NCI-H2029 (cell line): ENCODE data around the gene ABTB2.

Source experiments
- DNase-seq: peaks from one replicate; lab custom pipeline; 2025; lab: John Stamatoyannopoulos, UW

Gene ABTB2

DNA sequence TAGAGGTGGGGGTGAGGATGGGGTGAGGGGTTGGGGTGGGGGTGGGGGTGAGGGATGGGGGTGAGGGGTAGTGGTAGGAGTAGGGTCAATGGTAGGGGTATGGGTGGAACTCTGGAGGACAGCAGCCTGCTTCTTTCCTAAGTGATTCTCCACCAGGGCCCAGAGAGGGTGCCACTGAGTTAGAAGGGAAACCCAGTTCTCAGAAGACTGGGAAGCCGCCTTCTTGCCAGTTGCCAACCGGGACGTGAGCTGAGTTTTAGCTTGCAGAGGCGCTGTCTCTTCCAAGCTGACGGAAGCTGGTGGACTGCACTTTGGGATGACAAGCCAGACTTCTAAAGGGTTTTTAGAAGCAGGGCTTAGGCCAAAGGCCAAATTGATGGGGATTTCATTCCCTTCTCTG is 148.0 kb downstream of the ABTB2 start:
- no peak for DNase-seq

- no peak for DNase-seq
Measured at GRCh38 chr11:34208266-34209135, 149.3 kb downstream of the ABTB2 start.

DNA sequence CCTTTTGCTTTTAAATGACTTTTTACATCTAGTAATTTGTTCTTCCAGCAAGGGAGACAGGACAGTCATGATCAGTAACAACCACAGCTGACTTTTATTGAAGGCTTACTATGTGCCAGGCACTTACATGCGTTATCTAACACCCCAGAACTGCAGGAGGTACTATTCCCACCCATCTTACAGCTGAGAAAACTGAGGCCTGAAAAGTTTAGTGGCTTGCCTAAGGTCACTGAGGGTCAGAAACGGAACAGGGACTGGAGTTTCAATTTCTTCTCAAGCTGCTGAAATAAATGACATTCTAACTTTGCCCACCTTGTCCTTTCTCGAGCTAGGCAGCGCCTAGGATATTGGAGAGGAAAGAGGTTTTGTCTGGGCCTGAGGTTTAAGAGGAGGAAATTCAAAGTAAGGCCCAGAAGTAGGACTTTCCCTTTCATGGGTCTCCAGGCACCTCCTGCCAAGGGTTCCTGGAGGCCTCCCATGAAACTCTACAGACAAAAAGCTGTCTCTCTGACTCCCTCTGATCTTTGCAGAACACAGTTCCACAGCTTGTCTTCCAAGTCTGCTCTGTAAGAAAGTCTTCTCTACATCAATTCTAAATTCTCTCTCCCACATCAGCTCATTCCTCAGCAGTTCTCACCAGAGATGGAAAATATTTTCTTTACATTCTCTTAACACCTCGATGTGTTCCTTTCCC is 150.2 kb downstream of the ABTB2 start:
- DNase-seq = no peak

DNA sequence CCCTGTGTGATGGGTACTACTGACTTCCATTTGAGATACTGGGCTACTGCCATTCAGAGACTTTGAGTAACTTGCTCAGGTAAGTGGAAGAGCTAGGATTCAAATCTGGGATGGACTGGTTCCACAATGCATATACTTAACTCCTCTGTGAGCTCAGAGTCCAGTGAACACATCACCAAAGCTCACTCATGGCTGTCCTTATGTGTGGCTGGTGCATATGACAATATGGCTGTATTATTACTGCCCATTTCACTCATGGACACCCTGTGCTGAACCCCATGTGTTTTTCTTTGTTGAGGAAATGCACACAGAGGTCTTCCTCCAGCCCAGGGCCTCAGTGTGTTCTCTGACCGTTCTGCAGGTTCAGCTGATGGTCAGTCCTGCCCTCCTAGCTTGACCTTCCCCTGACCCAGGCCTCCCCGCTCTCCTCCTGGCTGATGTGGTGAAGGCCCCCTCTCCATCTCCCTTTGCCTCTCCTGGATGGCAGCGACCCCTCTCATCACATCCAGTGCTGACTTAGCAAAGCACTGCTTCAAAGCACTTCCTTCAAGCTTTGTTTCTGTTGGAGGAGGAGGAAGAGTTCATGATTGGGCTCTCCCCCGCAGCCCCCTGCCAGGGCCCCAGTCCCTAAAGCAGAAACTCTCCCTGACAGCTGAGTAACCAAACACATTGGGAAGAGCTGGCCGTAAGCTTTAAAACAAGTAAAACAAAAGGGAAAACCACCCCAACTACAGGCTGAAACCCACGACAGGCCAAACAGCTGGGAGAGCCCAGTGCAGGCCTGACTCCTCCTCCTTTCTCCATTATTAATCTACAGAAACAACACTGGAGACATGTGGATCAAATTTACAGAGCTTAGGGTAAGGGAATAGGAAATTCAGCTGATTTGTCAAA is 151.2 kb downstream of the ABTB2 start:
- DNase-seq = no peak

DNA sequence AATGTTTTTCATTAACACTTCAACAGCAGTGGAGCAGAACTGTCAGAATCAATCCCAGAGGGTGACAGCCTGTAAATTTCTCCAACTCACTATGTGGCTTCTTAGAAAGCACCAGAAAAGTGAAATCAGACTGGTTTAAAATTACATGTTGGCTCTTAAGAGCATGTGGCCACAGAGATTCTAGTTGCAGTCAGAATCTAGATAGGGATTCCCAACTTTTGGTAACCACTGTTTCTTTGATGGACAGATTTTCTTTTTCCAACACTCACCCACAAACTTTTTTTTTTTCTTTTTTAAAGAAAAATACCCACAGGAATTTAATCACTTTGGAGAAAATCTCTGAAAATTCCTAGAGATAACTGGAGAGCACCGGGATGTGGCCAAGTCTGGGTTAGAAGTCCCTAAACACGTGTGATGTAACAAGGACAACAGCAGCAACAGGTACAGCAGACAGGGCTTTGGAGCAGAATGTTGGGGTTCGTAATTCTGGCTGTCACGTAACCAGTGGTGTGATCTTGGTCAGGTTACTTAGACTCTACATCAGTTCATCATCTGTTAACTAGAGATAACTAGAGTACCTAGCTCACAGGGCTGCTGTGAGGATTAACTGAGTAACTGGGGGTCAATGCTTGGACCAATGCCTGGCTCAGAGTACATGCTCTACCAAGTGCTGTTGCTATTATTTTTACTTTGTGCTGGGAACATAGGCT is 152.3 kb downstream of the ABTB2 start:
- no peak for DNase-seq

DNA sequence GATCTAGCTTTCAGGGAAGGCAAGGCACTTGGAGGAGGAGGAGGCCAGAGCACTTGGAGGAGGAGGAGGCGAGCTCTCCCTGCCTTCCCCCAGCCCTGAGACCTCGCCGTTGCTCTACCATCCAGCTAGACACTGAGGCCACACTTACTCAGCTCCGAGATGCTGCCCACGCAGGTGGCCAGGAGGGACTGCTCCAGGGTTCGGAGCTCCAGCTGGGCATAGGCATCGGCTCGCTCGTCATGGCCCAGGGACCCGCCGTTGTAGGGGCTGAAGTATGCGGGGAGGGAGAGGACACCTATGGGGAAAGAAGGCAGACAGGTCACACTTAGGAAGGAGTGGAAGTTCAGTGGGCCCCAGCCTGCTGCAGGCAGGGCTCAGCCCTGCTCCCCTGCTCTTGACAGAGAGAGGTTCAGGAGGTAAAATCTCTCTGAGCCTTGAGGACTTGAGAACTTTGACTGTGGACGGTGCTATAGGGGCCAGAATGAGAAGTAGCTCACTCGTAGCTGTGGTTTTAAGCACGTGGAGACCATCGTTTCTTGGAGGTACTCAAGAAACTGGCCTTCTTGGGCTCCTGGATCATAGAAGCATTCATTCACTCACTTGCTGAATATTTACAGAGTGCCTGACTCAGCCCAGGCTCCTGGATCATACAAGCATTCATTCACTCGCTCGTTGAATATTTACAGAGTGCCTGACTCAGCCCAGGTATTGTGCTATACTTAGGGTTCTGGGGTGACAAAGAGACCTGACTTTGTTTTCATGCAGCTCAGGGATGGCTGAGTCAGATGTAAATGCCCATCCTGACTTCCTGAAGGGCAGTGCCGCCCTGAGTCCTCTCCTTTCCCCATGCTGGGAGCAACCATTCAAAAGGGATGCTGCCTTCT is 153.2 kb downstream of the ABTB2 start:
- DNase-seq = no peak

DNA sequence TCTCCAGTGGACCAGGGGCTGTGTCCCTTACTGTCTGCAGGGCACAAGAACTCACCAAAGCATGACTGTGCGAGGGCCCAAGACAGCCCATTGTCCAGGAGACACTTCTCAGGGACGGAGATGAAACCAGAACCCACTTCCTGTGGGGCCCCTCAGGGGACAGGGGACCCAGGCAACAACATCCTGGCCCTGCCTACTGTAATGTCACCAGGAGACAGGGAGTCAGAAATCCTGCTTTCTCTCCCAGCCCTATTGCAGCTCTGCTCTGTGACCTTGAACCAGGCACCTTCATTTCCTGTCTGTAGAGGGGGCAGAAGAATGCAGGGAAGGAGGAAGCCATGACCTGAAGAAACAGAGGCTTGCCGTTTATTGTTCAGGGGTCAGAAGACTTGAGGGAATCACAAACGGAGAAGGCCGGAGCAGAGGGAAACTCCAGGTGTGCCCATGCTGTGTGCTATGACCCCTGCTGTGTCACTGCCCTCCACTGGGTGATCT is 154.4 kb downstream of the ABTB2 start:
- no peak for DNase-seq

DNA sequence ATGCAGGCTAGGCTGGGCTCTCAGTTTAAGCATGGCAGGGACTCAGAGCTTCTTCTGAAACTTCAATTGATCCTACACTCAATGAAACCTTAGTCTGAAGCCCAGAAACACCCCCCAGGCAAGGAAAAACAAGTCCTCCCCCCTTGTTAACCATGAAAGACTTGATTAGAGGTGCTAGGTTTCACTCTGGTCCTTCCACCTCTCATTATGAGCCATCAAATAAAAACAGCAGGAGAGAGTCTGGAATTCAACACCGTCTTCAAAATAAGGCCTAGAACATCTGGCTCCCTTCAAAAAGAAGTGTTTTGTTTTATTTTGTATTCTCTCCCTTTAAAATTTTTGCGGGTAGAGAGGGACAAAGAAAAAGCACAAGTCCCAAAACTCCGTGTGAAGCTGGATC is 156.7 kb downstream of the ABTB2 start:
- no peak for DNase-seq

DNA sequence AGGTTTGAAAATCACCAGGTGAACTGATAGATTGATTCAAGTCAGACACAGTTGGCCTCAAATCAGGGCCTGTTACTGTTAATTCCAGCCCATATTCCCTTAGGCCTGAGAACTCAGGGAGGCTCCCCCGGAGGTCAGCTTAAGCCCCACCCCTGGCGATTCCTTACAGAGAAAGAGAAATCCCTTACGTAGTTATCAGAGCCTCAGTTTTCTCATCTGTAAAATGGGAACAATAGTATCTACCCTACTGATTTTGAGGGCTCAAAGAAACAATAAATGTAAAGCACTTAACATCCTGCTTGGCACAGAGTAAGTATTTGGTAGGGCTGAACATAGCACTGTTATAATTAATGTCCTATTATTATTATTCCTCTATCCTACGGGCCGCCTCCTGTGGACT is 158.3 kb downstream of the ABTB2 start:
- DNase-seq = no peak

- no peak for DNase-seq
Measured at GRCh38 chr11:34198523-34198922, 159.3 kb downstream of the ABTB2 start.

DNA sequence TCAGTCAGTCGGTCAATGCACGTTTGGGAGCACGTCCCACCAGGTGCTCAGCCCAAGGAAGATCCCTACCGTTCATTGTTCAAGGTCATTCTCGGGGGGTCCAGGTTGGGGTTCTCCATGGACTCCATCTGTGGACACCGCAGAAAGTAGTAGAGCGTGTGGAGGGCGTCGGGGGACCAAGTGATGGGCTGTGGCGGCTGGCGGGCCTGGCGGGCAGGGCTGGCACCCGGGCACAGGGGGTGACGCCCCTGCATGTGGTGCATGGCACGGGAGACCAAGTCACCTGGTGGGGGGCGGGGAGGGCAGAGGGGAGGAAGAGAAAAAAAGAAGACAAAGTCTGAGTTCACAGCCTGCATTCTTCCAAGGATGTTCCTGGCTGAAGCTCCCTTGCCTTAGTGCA is 160.6 kb downstream of the ABTB2 start:
- no peak for DNase-seq

DNA sequence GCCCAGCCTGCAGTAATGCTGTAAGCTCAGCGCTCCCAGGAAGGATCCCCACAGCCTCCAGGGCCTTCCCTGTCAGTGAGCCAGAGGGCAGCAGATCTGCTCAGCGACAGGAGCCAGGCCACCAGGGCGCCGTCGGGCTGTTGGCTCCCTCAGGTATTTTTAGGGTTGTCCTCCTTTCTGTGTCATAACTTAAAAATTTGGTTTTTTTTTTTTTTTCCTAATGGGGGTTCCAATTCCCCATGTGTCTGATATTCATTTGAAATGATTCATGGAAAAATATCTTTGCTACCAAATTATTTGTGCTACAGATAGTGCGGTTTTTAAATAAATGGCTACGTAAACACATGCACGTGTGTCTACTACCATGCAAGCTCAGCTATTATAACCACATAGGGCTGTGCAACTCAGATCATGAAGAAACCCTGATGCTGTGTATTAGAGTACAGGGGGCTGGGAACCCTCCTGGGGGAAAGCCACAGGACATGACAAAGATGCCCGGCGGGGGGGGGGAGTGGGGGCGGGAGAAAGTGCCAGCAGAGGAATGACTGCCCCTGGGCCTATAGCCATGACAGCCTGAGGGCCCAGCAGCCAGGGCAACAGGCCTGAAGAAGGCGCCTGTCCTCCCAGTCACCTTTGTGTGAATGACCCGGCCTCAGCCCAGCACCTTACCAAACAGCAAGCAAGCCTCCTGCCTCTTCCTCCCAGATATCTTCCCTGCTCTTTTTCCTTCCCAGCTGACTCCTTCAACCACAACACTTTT is 163.1 kb downstream of the ABTB2 start:
- no peak for DNase-seq

GRCh38 chr11:34192481-34193401 is 165.1 kb downstream of the ABTB2 start:
- no peak for DNase-seq

DNA sequence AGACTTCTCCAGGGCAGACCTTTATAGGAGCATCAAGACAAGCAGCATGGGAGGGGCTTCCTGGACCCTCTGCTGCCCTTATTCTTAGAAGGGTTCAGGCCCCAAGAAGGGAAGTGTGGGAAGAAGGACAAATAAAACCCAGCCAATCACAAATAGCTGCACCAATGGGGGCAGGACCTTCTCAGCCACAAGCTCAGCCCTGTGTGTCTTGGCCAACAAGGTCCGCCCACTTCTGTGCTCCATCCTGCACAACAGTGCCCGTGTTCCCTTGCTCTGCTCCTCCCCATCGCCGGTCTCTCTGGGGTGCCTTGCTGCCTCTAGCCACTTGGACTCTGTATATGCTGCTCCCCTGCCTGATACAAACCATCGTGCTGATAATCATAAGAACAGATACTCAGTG is 166.2 kb downstream of the ABTB2 start:
- DNase-seq = no peak

DNA sequence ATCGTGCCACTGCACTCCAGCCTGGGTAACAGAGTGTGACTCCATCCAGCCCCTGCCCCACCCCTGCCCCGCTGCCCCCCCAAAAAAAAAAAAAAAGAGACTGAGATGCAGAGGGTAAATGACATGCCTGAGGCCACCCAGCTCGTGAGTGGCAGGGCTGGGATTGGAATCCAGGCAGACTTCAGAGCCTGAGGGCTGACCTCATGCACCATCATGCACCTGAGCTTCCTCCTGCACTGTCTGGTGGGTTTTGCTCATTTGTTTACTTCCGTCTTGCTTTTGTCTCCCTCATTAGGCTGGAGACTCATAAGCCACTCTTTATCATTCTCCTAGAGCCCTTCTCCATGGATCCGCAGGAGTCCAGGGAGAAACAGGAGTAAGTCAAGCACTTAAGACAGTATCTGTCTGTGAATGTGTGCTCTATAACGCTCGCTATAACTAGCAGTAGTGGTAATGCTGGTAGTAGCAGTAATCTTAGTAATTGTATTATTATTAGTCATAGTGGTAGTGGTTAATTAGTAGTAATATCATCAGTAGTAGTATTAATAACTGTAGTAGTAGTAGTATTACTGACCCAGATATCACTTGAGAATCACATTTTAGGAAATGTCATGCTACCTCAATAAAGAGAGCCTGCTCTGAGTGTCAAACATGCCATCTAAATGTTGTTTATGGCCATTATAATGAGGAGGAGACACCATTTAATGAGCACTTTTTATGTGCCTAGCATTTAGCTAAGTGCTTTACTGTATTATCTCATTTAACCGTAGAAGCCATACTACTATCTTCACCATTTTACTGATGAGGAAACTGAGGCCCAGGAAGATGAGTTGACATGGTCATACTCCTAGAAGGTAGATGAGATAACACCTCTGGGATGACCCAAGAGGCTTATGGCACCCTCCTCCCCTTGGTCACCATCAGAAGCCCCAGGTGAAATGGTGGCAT is 167.3 kb downstream of the ABTB2 start:
- DNase-seq = no peak

DNA sequence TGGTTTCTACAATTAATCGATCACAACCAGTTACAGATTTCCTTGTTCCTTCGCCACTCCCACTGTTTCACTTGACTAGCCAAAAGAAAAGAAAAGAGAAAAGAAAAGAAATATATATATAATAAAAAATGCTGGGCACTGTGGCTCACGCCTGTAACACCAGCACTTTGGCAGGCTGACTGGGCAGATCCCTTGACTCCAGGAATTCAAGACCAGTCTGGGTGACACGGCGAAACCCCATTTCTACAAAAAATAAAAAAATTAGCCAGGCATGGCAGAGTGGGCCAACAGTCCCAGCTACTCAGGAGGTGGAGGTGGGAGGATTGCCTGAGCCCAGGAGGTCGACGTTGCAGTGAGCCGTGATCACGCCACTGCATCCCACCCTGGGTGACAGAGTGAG is 168.6 kb downstream of the ABTB2 start:
- no peak for DNase-seq

DNA sequence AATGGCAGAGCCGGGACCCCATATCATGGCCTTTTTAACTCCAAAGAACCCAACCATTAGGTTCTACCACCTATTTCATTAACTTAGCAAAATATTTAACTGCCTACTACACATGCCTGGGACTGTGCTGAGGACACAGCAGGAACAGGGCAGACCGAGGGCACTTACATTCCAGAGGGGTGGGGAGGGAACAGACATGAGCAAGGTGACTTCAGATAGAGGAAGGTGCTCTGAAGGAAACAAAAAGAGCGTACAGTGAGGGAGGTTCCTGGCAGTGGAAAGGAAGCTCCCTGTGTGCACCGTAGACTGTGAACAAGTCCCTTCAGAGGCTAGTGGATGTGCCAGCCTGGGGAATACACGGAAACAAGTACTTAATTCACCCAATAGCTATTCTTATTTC is 169.6 kb downstream of the ABTB2 start:
- DNase-seq = no peak
